ENCODE results near the gene ZNF597.

Gene ZNF597

GRCh38 chr16:3454093-3454492 lies 10.8 kb upstream of the ZNF597 start:
- no peak for DNase-seq

GRCh38 chr16:3444032-3444388 lies 706 bp upstream of the ZNF597 start:
- peak; percentile 28 for DNase-seq

GRCh38 chr16:3439637-3440036 lies 3.7 kb downstream of the ZNF597 start:
- DNase-seq: no peak

- no peak for DNase-seq
Observed at GRCh38 chr16:3434373-3434772, 8.9 kb downstream of the ZNF597 start.

- peak; percentile 26 for DNase-seq
Observed at GRCh38 chr16:3431779-3432219, 11.5 kb downstream of the ZNF597 start.

GRCh38 chr16:3413730-3414379 lies 29.4 kb downstream of the ZNF597 start:
- DNase-seq: no peak

GRCh38 chr16:3408561-3409197 lies 34.6 kb downstream of the ZNF597 start:
- DNase-seq: no peak

- no peak for DNase-seq
Observed at GRCh38 chr16:3401719-3402397, 41.4 kb downstream of the ZNF597 start.

- peak; percentile 98 for DNase-seq
Observed at GRCh38 chr16:3400779-3401688, 42.3 kb downstream of the ZNF597 start, which contains the start of the genes ZNF174 and ZSCAN32. Gene ZNF174, plus strand, starts transcription at chr16:3401215. Its CDS starts 790 bp downstream, at chr16:3402005. Gene ZSCAN32, minus strand, starts transcription at chr16:3401004. Its CDS starts 3,447 bp downstream, at chr16:3397557.

GRCh38 chr16:3400446-3400778 lies 42.9 kb downstream of the ZNF597 start:
- no peak for DNase-seq

GRCh38 chr16:3389663-3390338 lies 53.5 kb downstream of the ZNF597 start:
- DNase-seq: no peak

- DNase-seq: no peak
Observed at GRCh38 chr16:3388325-3388724, 55.0 kb downstream of the ZNF597 start.

- DNase-seq: no peak
Observed at GRCh38 chr16:3383045-3383448, 60.3 kb downstream of the ZNF597 start.
